Keratinocyte (primary cell): ENCODE data around the gene FAM83B. TPM values are rescaled to one million over a fixed set of nuclear protein-coding genes. Genes with fewer than 3 reads are reported as not detected.
A peak's percentile ranks its signal among the peaks of the same experiment; 100 is the strongest.

Experiments
- DNase-seq: peaks from one replicate; pipeline ENCODE4 v3.0.0-alpha.2; 2011; ENCODE audit warnings: low read depth, missing footprints, low spot score
- FAIRE-seq: peaks from 2 replicates; lab custom pipeline; 2011; peaks lifted over from hg19 to GRCh38; lab: Jason Lieb, UNC
- H2AFZ ChIP-seq: 2 replicates; pipeline ENCODE4 v1.6.0; 2012; ENCODE audit warnings: low read length, control low read depth, inconsistent platforms; ENCODE audit not compliant: control insufficient read depth
- H3K27ac ChIP-seq: 2 replicates; pipeline ENCODE4 v1.5.1; 2011; ENCODE audit warnings: low read length; ENCODE audit not compliant: control insufficient read depth, insufficient read depth
- H3K27me3 ChIP-seq: 3 replicates; pipeline ENCODE4 v1.6.0; 2011; ENCODE audit warnings: low read length; ENCODE audit not compliant: control insufficient read depth, insufficient read depth; ENCODE audit errors: extremely low read depth
- H3K36me3 ChIP-seq, 2 experiments: 2 replicates in 1 of 2; 3 replicates in 1 of 2; pipeline ENCODE4 v1.5.1; 2011; ENCODE audit warnings: low read length in 2 of 2, mild to moderate bottlenecking in 1 of 2; ENCODE audit not compliant: control insufficient read depth in 2 of 2, insufficient read depth in 2 of 2; ENCODE audit errors: extremely low read depth in 1 of 2
- H3K4me1 ChIP-seq: 3 replicates; pipeline ENCODE4 v1.5.1; 2011; ENCODE audit warnings: low read length; ENCODE audit not compliant: control insufficient read depth, insufficient read depth; ENCODE audit errors: extremely low read depth
- H3K4me2 ChIP-seq: 3 replicates; pipeline ENCODE4 v1.6.0; 2011; ENCODE audit warnings: low read depth, low read length; ENCODE audit not compliant: control insufficient read depth, insufficient read depth; ENCODE audit errors: extremely low read depth
- H3K4me3 ChIP-seq, 3 experiments: fragments of 200-600 bp in 1 of 3; sonication (generic) in 1 of 3; 2 replicates in 2 of 3; 3 replicates in 1 of 3; pipeline ENCODE4 v1.5.1; 2011 to 2016; ENCODE audit warnings: low read length in 3 of 3, mild to moderate bottlenecking in 3 of 3, control low read depth in 2 of 3, inconsistent platforms in 1 of 3, low read depth in 1 of 3, mixed read lengths in 1 of 3, mixed run types in 1 of 3, moderate library complexity in 1 of 3; ENCODE audit not compliant: control insufficient read depth in 2 of 3, insufficient read depth in 2 of 3; ENCODE audit errors: extremely low read depth in 1 of 3
- H3K79me2 ChIP-seq: 2 replicates; pipeline ENCODE4 v1.6.0; 2012; ENCODE audit warnings: low read length; ENCODE audit not compliant: control insufficient read depth, insufficient read depth
- H3K9ac ChIP-seq: 3 replicates; pipeline ENCODE4 v1.6.0; 2011; ENCODE audit warnings: low read length; ENCODE audit not compliant: control insufficient read depth, insufficient read depth; ENCODE audit errors: extremely low read depth
- H3K9me1 ChIP-seq: 3 replicates; pipeline ENCODE4 v1.6.0; 2011; ENCODE audit warnings: low read length; ENCODE audit not compliant: control insufficient read depth, insufficient read depth; ENCODE audit errors: extremely low read depth
- H3K9me3 ChIP-seq: 2 replicates; pipeline ENCODE4 v1.5.1; 2012; ENCODE audit warnings: low read depth, low read length; ENCODE audit not compliant: control insufficient read depth
- H4K20me1 ChIP-seq: 3 replicates; pipeline ENCODE4 v1.6.0; 2011; ENCODE audit warnings: low read length; ENCODE audit not compliant: control insufficient read depth, insufficient read depth; ENCODE audit errors: extremely low read depth
- EZH2 ChIP-seq: IDR thresholded peaks from one replicate; pipeline ENCODE4 v1.6.1; 2012; ENCODE audit warnings: inconsistent platforms, mild to moderate bottlenecking, low read length, moderate library complexity
- dilution Hi-C: fragments of 300-500 bp; cut with MboI; formaldehyde crosslinking; loops from one replicate; pipeline ENCODE4 v1.7.0; 2020; ENCODE audit warnings: low sequenced_read_pairs; ENCODE audit not compliant: extremely low pct_ligation_motif_present
- polyA plus RNA-seq, 5 experiments: library from polyadenylated mRNA; depleted of rRNA in 3 of 5; stranded (reverse) in 3 of 5; stranded (forward) in 1 of 5; unstranded in 1 of 5; fragments of >200 nt; gene quantifications; 1 replicate in 1 of 5; 2 replicates in 3 of 5; 3 replicates in 1 of 5; pipeline versions ENCODE4 v1.2.1 to v1.2.3, GENCODE V29; 2011 to 2012; ENCODE audit warnings: missing spikeins in 2 of 5, low read depth in 1 of 5, low replicate concordance in 1 of 5
- TF ChIP-seq, protein P1 (sequence below), 3 experiments: IDR thresholded peaks in 1 of 3; conservative IDR thresholded peaks in 1 of 3; optimal IDR thresholded peaks in 1 of 3; 2 replicates in 2 of 3; 3 replicates in 1 of 3; pipeline versions ENCODE3 to v1.5.1; 2011; ENCODE audit warnings: low read length in 3 of 3, mild to moderate bottlenecking in 3 of 3, moderate library complexity in 2 of 3, control low read depth in 1 of 3, inconsistent platforms in 1 of 3; ENCODE audit not compliant: insufficient read depth in 2 of 3; ENCODE audit errors: extremely low read depth in 1 of 3

The FAM83B gene
- polyA plus RNA-seq, 1 donor (not counting 4 experiments of a cell fraction or from before 2014, with no cell fraction given), result 30.3 TPM

GRCh38 chr6:54860739-54861138 is 14.2 kb downstream of the FAM83B start:
- dilution Hi-C loops, result no loop called here
- Histone ChIP-seq H3K4me1 (peaks cover 27% of the 10 kb centered on the region), H3K4me3 (no peak overlapping the region), H3K27ac (peak overlapping the region; percentile 25), H2AFZ (no peak overlapping the region), H3K4me2 (no peak overlapping the region), H3K27me3 (no peaks in the 10 kb centered on the region), H4K20me1 (peaks cover 13% of the 10 kb centered on the region), H3K9me3 (no peaks in the 10 kb centered on the region), H3K9ac (no peak overlapping the region), H3K9me1 (peaks cover 3% of the 10 kb centered on the region), H3K36me3 (peaks cover 7 to 11% of the 10 kb centered on the region in 2 experiments), H3K79me2 (peaks cover 95% of the 10 kb centered on the region)
- FAIRE-seq, result peak; percentile 93
- TF ChIP-seq EZH2, result no peak
- TF ChIP-seq, protein P1, sequence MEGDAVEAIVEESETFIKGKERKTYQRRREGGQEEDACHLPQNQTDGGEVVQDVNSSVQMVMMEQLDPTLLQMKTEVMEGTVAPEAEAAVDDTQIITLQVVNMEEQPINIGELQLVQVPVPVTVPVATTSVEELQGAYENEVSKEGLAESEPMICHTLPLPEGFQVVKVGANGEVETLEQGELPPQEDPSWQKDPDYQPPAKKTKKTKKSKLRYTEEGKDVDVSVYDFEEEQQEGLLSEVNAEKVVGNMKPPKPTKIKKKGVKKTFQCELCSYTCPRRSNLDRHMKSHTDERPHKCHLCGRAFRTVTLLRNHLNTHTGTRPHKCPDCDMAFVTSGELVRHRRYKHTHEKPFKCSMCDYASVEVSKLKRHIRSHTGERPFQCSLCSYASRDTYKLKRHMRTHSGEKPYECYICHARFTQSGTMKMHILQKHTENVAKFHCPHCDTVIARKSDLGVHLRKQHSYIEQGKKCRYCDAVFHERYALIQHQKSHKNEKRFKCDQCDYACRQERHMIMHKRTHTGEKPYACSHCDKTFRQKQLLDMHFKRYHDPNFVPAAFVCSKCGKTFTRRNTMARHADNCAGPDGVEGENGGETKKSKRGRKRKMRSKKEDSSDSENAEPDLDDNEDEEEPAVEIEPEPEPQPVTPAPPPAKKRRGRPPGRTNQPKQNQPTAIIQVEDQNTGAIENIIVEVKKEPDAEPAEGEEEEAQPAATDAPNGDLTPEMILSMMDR (optimal IDR thresholded peaks at IDR 0.05 in 1 of 3, IDR thresholded peaks at IDR 0.05 in 1 of 3, conservative IDR thresholded peaks at IDR 0.05 in 1 of 3; ENCODE audit: extremely low read depth in 1 of 3, insufficient read depth in 2 of 3, low read length in 3 of 3), result no peak
- no peak for DNase-seq

- Histone ChIP-seq H3K36me3 (peaks cover 7 to 9% of the 10 kb centered on the region in 2 experiments), H3K4me3 (no peak overlapping the region), H3K4me1 (peaks cover 21% of the 10 kb centered on the region), H3K27me3 (no peaks in the 10 kb centered on the region), H3K9ac (no peak overlapping the region), H3K27ac (no peak overlapping the region), H2AFZ (no peak overlapping the region), H3K4me2 (no peak overlapping the region), H3K9me1 (peaks cover 3% of the 10 kb centered on the region), H3K9me3 (no peaks in the 10 kb centered on the region), H3K79me2 (peaks cover 93% of the 10 kb centered on the region), H4K20me1 (peaks cover 13% of the 10 kb centered on the region)
- dilution Hi-C loops, result no loop called here
- DNase-seq (no peak), FAIRE-seq (peak; percentile 76)
- no peak for TF ChIP-seq EZH2
- TF ChIP-seq, protein P1 (optimal IDR thresholded peaks at IDR 0.05 in 1 of 3, IDR thresholded peaks at IDR 0.05 in 1 of 3, conservative IDR thresholded peaks at IDR 0.05 in 1 of 3; ENCODE audit: extremely low read depth in 1 of 3, insufficient read depth in 2 of 3, low read length in 3 of 3), result no peak
These were observed 15.5 kb downstream of the FAM83B start for GRCh38 chr6:54861905-54862616.
